ENCODE results near the gene OOSP4A.

GRCh38 chr11:59997800-59998199 is 34.0 kb downstream of the OOSP4A start:
- TF ChIP-seq CTCF (IDR thresholded peaks at IDR 0.05 in 4 of 5, conservative IDR thresholded peaks at IDR 0.05 in 1 of 5) (no peak), POLR2A (IDR thresholded peaks at IDR 0.05) (no peak)

Measured in gastrocnemius medialis (tissue), 4 donors.